ENCODE results near the gene PPIP5K1. TPM values are rescaled to one million over a fixed set of nuclear protein-coding genes. Genes with fewer than 3 reads are reported as not detected.

The PPIP5K1 gene
- total and polyA plus RNA-seq, 9 of the 15 experiments (the other 6 are each of a cell fraction or from before 2014, with no cell fraction given): 2.5 to 74.6 (median 35.1) TPM

GRCh38 chr15:43527016-43527801 lies 62.8 kb downstream of the PPIP5K1 start:
- BruUV-seq (replicated peaks): no TSS peak
- H3K9me3 ChIP-seq (replicated peaks; ENCODE audit: control insufficient read depth, insufficient read depth, low read depth, low read length): no peaks in the 10 kb centered on the region
- intact Hi-C loops (cut with micrococcal nuclease): no loop called here
- in situ Hi-C loops (cut with MboI): no loop called here
- no peak overlapping the region for H3K9ac ChIP-seq (ENCODE audit: insufficient read depth in 1 of 2, low read depth in 2 of 2, low read length in 2 of 2)
- peaks cover 43% of the 10 kb centered on the region; the same call in 2 of the 3 replicates for H3K36me3 ChIP-seq (ENCODE audit: control insufficient read depth, insufficient read depth, low read length)
- H3K79me2 ChIP-seq (ENCODE audit: control insufficient read depth, insufficient read depth, low read length): no peaks in the 10 kb centered on the region
- H3K4me2 ChIP-seq (ENCODE audit: insufficient read depth, low read length): no peak overlapping the region
- H2AFZ ChIP-seq (ENCODE audit: low read depth, low read length): no peak overlapping the region
- TF ChIP-seq ATF1 (CRISPR knock-in tag; IDR thresholded peaks at IDR 0.05) (no peak), ATF1 (tag; IDR thresholded peaks at IDR 0.05) (no peak), IRF1 (CRISPR knock-in tag; IDR thresholded peaks at IDR 0.05; ENCODE audit: borderline replicate concordance) (no peak)
- H4K20me1 ChIP-seq (replicated peaks; ENCODE audit: control insufficient read depth, insufficient read depth, low read length): peaks cover 5% of the 10 kb centered on the region; the same call in 1 of the 2 replicates
- WGBS (ENCODE audit: insufficient coverage, low coverage, missing lambda C conversion rate): 60% methylated on average over 8 of the region's 9 CpGs
- ATAC-seq (no peak), DNase-seq (ENCODE audit: extremely low read depth in 1 of 4, low spot score in 3 of 4) (peak in 1 of 4 experiments; percentile 10), FAIRE-seq (no peak)
- H3K9me1 ChIP-seq (ENCODE audit: control insufficient read depth, insufficient read depth, low read length): peaks cover 7% of the 10 kb centered on the region
- peaks cover 4 to 12% of the 10 kb centered on the region in 2 experiments; a peak in 3 of 5 replicates for H3K4me1 ChIP-seq (replicated peaks in 1 of 2; ENCODE audit: control insufficient read depth in 2 of 2, insufficient read depth in 2 of 2, low read length in 2 of 2)
- CTCF ChIA-PET (ENCODE audit: low intra/inter-chr PET ratio): no interaction called here
- POLR2A ChIA-PET: interaction anchor here (0.8 to 4.5 kb wide), 3 partner anchors 13 to 28 kb away, joined by 3 to 63 read pairs (median 9); partner anchors contain the start of gene MAP1A
- no peak overlapping the region for H3K27ac ChIP-seq (ENCODE audit: extremely low read depth, low read depth, low read length)
- no peaks in the 10 kb centered on the region for H3K27me3 ChIP-seq (ENCODE audit: control insufficient read depth in 2 of 2, insufficient read depth in 2 of 2, low read length in 2 of 2)
- H3K4me3 ChIP-seq: no peak overlapping the region

Measured in K562 (cell line).